ENCODE results near the gene CSTB. TPM values are rescaled to one million over a fixed set of nuclear protein-coding genes. Genes with fewer than 3 reads are reported as not detected.

The CSTB gene
- total and polyA plus RNA-seq, 2 donors, result 26.5 to 198 TPM

DNA sequence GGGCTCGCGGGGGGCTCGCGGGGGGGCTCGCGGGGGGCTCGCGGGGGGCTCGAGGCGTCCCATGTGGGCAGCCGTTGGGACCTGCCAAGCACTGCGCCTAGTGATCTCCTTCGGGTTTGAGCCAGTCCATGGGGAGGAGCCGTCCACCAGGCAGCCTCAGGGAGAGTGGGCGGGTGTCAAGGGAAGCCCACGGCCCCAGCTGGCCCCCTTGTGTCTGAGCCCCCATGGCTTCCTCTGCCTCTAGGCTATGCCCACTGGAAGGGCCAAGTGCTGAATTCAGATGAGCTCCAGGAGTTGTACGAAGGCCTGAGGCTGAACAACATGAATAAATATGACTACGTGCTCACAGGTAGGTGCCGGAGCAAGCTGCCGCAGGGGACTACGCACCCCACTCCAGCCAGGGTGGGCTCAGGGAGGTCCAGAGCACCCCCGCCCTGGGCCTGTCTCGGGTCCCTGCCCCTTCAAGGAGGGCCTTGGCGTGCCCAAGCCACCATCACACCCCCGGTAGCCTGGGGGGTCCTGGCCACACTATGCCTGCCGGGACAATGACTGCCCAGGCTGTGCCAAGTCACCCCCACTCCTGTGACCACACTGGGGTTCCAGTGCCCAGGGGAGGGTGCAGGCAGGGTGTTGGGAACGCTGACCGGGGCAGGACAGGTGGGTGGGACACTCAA lies 34.5 kb downstream of the CSTB start:
- Histone ChIP-seq H3K9me3 (ENCODE audit: control insufficient read depth in 2 of 2, insufficient read depth in 1 of 2, low read length in 1 of 2) (no peaks in the 10 kb centered on the region), H3K36me3 (ENCODE audit: control insufficient read depth in 2 of 2, insufficient read depth in 2 of 2, low read length in 1 of 2) (no peaks in the 10 kb centered on the region), H3K27me3 (ENCODE audit: control insufficient read depth in 2 of 2, insufficient read depth in 1 of 2, low read length in 1 of 2) (no peaks in the 10 kb centered on the region), H3K27ac (ENCODE audit: low read depth in 1 of 2, low read length in 1 of 2) (peak overlapping the region in 1 of 2 donors; percentile 31), H3K4me3 (ENCODE audit: low read length in 2 of 2) (no peak overlapping the region), H3K4me1 (ENCODE audit: control insufficient read depth in 2 of 2, insufficient read depth in 2 of 2, low read length in 2 of 2) (peaks cover 0 to 2% of the 10 kb centered on the region in 2 donors)
- WGBS, result 82% methylated on average over 24 of the region's 28 CpGs
- no peak for DNase-seq (ENCODE audit: low read depth in 6 of 9, low spot score in 9 of 9)

DNA sequence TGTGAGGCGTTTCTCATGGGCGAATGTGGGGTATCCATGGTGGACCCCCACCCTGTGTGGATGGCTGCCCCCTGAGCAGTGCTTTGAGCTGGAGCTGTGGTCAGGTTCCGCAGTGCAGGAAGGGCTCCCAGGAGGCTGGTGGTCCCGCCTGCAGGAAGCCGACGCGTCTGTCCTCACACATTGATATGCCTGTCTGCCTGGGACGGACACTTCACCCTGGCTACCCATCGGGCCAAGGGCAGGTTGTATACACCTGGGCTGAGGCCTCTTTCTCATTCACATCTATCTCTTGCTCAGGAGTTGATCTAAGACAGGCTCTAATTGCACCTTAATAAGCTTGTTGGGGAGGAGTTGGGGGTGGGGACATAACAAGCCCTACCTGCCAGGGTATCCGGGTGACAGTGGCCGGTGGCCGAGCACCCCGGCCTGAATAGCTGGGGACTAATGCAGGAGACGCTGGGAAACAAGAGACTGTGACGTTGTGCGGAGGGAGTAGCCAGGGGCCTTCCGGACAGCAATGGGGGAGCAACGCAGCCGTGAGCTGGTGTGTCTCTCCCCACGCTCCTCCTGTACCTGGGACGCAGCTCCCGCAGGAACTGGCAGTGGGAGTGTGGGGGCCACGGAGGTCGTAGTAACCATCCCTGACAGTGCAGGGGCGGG lies 35.5 kb downstream of the CSTB start:
- Histone ChIP-seq H3K36me3 (ENCODE audit: control insufficient read depth in 2 of 2, insufficient read depth in 2 of 2, low read length in 1 of 2) (no peaks in the 10 kb centered on the region), H3K4me3 (ENCODE audit: low read length in 2 of 2) (no peak overlapping the region), H3K9me3 (ENCODE audit: control insufficient read depth in 2 of 2, insufficient read depth in 1 of 2, low read length in 1 of 2) (no peaks in the 10 kb centered on the region), H3K27ac (ENCODE audit: low read depth in 1 of 2, low read length in 1 of 2) (peak overlapping the region; percentile 32 to 60), H3K27me3 (ENCODE audit: control insufficient read depth in 2 of 2, insufficient read depth in 1 of 2, low read length in 1 of 2) (peaks cover 0 to 5% of the 10 kb centered on the region in 2 donors), H3K4me1 (ENCODE audit: control insufficient read depth in 2 of 2, insufficient read depth in 2 of 2, low read length in 2 of 2) (peaks cover 0 to 7% of the 10 kb centered on the region in 2 donors)
- no peak for DNase-seq (ENCODE audit: low read depth in 6 of 9, low spot score in 9 of 9)
- WGBS, result 84% methylated on average over 25 of the region's 25 CpGs

DNA sequence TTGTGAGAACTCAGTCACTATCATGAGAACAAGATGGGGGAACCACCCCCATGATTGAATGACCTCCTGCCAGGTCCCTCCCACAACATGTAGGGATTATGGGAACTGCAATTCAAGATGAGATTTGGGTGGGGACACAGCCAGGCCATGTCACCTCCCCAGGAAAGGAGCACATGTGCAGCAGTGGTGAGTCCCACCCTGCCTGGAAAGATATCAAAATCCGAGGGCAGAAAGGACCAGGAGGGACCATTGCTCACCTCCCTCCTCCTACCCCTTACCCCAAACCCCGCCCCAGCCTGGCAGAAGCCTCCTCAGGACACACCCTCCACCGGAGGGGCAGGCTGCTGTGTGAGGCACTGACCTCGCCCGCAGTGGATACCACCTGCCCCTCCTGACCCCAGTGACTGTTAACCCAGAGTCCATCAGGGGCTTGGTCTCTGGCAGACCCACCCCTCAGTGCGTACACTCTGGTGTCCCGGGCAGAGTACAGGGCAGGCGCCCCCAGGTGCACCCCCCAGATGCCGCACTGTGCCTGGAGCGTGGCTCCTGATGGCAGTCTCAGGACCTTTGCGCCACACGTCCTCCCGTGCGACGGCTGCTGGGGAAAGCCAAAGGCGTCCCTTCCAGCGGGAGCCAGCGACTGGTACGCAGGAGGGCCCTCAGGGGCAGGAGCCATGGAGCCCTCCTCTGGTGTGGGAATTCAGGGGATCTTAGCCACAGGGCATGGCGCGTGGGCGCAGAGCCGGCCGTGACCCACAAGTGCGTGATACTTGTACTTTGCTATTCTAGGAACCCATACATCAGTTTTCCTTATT lies 36.3 kb downstream of the CSTB start:
- H3K27ac ChIP-seq (ENCODE audit: low read depth in 1 of 2, low read length in 1 of 2), result no peak overlapping the region
- no peaks in the 10 kb centered on the region for H3K36me3 ChIP-seq (ENCODE audit: control insufficient read depth in 2 of 2, insufficient read depth in 2 of 2, low read length in 1 of 2)
- no peak overlapping the region for H3K4me3 ChIP-seq (ENCODE audit: low read length in 2 of 2)
- WGBS, result 96% methylated on average over 25 of the region's 25 CpGs
- H3K9me3 ChIP-seq (ENCODE audit: control insufficient read depth in 2 of 2, insufficient read depth in 1 of 2, low read length in 1 of 2), result no peaks in the 10 kb centered on the region
- no peak for DNase-seq (ENCODE audit: low read depth in 6 of 9, low spot score in 9 of 9)
- H3K4me1 ChIP-seq (ENCODE audit: control insufficient read depth in 2 of 2, insufficient read depth in 2 of 2, low read length in 2 of 2), result peaks cover 6 to 15% of the 10 kb centered on the region in 2 donors
- H3K27me3 ChIP-seq (ENCODE audit: control insufficient read depth in 2 of 2, insufficient read depth in 1 of 2, low read length in 1 of 2), result peaks cover 0 to 12% of the 10 kb centered on the region in 2 donors

DNA sequence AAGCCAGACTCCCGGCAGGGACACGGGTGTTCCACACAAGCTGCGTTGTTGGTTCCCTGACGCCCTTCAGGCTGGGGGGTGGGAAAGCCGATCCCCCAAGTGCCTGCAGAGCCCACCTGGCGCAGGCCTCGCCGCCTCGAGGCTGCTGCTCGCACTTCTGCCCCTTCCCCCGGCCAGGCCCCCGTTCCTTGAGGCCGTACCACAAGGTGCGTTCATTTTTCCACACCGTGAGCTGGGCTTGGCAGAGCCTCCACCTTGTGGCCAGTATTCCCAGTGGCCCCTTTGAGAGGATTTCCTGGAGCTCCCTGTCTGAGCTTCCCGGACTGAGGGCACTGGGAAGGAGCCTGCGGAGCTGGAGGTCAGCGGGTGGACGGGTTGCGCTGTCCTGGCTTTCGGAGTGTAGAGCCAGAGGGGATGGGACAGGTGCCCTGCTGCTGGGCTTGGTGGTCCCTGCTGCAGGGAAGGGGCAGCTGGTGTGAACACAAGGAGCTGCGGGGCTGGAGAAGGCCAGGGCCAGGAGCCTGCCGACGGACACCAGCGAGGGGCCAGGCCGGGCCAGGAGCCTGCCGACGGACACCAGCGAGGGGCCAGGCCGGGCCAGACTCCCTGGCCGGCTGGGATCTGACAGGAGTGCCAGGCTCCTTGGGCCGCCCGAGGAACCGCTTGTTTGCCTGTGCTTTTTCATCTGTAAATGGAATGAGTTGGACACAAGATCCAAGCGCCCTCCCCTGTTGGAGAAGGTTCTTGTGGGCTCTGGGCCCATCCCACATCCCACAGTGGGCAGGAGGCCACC lies 38.8 kb downstream of the CSTB start:
- no peaks in the 10 kb centered on the region for H3K9me3 ChIP-seq (ENCODE audit: control insufficient read depth in 2 of 2, insufficient read depth in 1 of 2, low read length in 1 of 2)
- no peak for DNase-seq (ENCODE audit: low read depth in 6 of 9, low spot score in 9 of 9)
- H3K4me3 ChIP-seq (ENCODE audit: low read length in 2 of 2), result no peak overlapping the region
- H3K27ac ChIP-seq (ENCODE audit: low read depth in 1 of 2, low read length in 1 of 2), result no peak overlapping the region
- H3K36me3 ChIP-seq (ENCODE audit: control insufficient read depth in 2 of 2, insufficient read depth in 2 of 2, low read length in 1 of 2), result no peaks in the 10 kb centered on the region
- 98% methylated on average over 35 of the region's 35 CpGs for WGBS
- peaks cover 22 to 34% of the 10 kb centered on the region in 2 donors for H3K4me1 ChIP-seq (ENCODE audit: control insufficient read depth in 2 of 2, insufficient read depth in 2 of 2, low read length in 2 of 2)
- H3K27me3 ChIP-seq (ENCODE audit: control insufficient read depth in 2 of 2, insufficient read depth in 1 of 2, low read length in 1 of 2), result peaks cover 0 to 15% of the 10 kb centered on the region in 2 donors

DNA sequence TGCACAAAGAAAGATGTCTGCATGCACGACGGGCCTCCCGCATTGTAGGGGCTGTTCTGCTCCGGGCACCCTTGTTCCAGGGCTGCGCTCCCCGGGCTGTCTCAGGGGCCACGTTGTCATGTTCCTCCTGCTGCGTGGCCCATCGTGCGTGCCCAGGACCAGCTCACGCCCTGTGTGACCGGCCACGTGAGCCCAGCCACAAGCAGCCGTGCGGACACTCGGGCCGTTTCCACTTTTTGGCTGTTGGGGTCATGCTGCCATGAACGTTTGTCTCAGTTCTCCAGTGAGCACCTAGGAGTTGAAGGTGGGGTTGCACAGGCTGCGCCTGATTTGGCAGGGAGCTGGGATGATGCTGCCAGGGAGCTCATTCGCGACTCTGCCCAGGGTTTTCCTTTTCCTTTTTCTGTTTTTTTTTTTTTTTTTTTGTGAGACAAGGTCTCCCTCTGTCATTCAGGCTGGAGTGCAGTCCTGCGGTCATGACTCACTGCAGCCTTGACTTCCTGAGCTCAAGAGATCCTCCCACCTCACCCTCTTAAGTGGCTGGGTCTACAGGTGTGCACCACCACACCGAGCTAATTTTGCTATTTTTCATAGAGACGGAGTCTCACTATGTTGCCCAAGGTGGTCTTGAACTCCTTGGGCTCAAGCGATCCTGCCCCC lies 39.8 kb downstream of the CSTB start:
- Histone ChIP-seq H3K4me3 (ENCODE audit: low read length in 2 of 2) (no peak overlapping the region), H3K4me1 (ENCODE audit: control insufficient read depth in 2 of 2, insufficient read depth in 2 of 2, low read length in 2 of 2) (peaks cover 22 to 38% of the 10 kb centered on the region in 2 donors), H3K36me3 (ENCODE audit: control insufficient read depth in 2 of 2, insufficient read depth in 2 of 2, low read length in 1 of 2) (no peaks in the 10 kb centered on the region), H3K27ac (ENCODE audit: low read depth in 1 of 2, low read length in 1 of 2) (no peak overlapping the region), H3K27me3 (ENCODE audit: control insufficient read depth in 2 of 2, insufficient read depth in 1 of 2, low read length in 1 of 2) (peaks cover 0 to 17% of the 10 kb centered on the region in 2 donors), H3K9me3 (ENCODE audit: control insufficient read depth in 2 of 2, insufficient read depth in 1 of 2, low read length in 1 of 2) (no peaks in the 10 kb centered on the region)
- WGBS, result 98% methylated on average over 25 of the region's 25 CpGs
- no peak for DNase-seq (ENCODE audit: low read depth in 6 of 9, low spot score in 9 of 9)

DNA sequence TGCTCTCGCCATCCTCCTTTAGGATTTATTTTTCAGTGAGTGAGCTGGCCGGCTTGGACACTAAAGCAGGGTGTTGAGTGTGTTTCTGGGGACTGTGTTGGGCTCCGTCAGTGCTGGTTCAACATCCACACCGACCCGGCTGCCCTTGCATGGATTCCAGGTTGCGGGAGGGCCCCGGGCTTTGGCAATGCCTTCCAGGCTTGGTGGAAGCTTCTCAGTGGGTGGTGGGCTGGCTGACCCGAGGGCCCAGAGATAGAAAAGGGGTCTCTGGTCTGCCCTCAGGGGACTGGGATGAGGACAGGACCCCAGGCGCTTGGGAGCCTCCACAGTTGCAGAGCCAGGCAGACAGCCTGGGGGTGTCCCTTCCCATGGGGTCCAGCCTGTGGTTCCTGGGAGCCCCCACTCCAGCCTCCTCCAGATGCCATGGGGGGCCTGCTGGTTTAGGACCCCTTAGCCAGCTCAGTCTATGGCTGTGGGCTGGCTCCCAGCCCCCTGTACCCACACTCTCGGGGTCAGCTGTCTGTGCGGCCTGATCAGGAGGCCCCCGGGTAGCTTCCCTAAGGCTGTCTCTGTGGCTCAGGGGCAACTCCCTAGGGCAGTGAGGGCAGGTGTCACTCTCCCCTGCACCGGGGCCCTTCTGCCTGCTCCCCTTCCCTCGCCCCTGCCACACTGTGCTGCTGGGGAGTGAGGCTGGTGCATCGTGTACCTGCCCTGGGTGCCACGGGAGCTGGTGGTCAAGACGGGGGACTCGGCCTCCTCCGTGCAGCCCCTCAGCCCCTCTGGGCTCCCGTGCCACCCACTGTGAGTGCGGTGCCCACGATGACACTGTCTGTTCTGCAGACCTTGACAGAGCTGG lies 40.6 kb downstream of the CSTB start:
- no peaks in the 10 kb centered on the region for H3K36me3 ChIP-seq (ENCODE audit: control insufficient read depth in 2 of 2, insufficient read depth in 2 of 2, low read length in 1 of 2)
- WGBS, result 92% methylated on average over 22 of the region's 22 CpGs
- DNase-seq (ENCODE audit: low read depth in 6 of 9, low spot score in 9 of 9), result no peak
- H3K4me1 ChIP-seq (ENCODE audit: control insufficient read depth in 2 of 2, insufficient read depth in 2 of 2, low read length in 2 of 2), result peaks cover 22 to 38% of the 10 kb centered on the region in 2 donors
- H3K4me3 ChIP-seq (ENCODE audit: low read length in 2 of 2), result no peak overlapping the region
- H3K27me3 ChIP-seq (ENCODE audit: control insufficient read depth in 2 of 2, insufficient read depth in 1 of 2, low read length in 1 of 2), result peaks cover 0 to 17% of the 10 kb centered on the region in 2 donors
- no peaks in the 10 kb centered on the region for H3K9me3 ChIP-seq (ENCODE audit: control insufficient read depth in 2 of 2, insufficient read depth in 1 of 2, low read length in 1 of 2)
- peak overlapping the region in 1 of 2 donors; percentile 25 for H3K27ac ChIP-seq (ENCODE audit: low read depth in 1 of 2, low read length in 1 of 2)

DNA sequence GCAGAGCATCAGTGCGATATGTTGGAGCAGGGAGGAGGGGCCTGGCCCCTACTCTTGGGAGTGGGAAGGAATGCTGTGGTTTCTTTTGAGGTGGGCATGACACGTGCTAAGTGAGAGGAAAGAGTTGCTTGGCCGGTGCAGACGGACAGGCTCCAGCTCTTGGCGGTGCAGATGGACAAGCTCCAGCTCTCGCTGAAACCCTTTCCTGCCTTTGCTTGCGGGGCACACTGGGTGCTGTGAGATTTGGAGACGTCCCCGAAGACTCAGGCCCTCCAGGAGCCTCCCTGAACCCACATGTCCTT lies 41.2 kb downstream of the CSTB start:
- WGBS, result 48% methylated on average over 9 of the region's 9 CpGs
- Histone ChIP-seq H3K4me1 (ENCODE audit: control insufficient read depth in 2 of 2, insufficient read depth in 2 of 2, low read length in 2 of 2) (peaks cover 22 to 38% of the 10 kb centered on the region in 2 donors), H3K4me3 (ENCODE audit: low read length in 2 of 2) (no peak overlapping the region), H3K9me3 (ENCODE audit: control insufficient read depth in 2 of 2, insufficient read depth in 1 of 2, low read length in 1 of 2) (no peaks in the 10 kb centered on the region), H3K27me3 (ENCODE audit: control insufficient read depth in 2 of 2, insufficient read depth in 1 of 2, low read length in 1 of 2) (peaks cover 0 to 17% of the 10 kb centered on the region in 2 donors), H3K36me3 (ENCODE audit: control insufficient read depth in 2 of 2, insufficient read depth in 2 of 2, low read length in 1 of 2) (no peaks in the 10 kb centered on the region), H3K27ac (ENCODE audit: low read depth in 1 of 2, low read length in 1 of 2) (no peak overlapping the region)
- DNase-seq (ENCODE audit: low read depth in 6 of 9, low spot score in 9 of 9), result no peak

Data from thymus (tissue), 11 donors.